Body of pancreas (tissue), 4 donors: Measurements from ENCODE around the gene SYT6. TPM values are rescaled to one million over a fixed set of nuclear protein-coding genes. Genes with fewer than 3 reads are reported as not detected.

Source experiments
- ATAC-seq: fragments of 150-250 bp; one replicate; pipeline ENCODE4 v1.9.1; 2016
- DNase-seq, 4 donors: peaks; one replicate each; pipeline ENCODE4 v3.0.0-alpha.2; 2019
- H3K27ac ChIP-seq, 4 donors: fragments of 200-600 bp; sonication (generic); 1 replicate in 3 of 4; 2 replicates in 1 of 4; pipeline versions ENCODE4 v1.5.1 to v1.6.1; 2016 to 2019; ENCODE audit warnings: mild to moderate bottlenecking in 1 of 4, mixed read lengths in 1 of 4, moderate library complexity in 1 of 4
- H3K27me3 ChIP-seq, 2 donors: fragments of 200-600 bp; sonication (generic); one replicate each; pipeline ENCODE4 v1.6.0; 2016; ENCODE audit warnings: mild to moderate bottlenecking in 1 of 2
- H3K36me3 ChIP-seq, 2 donors: fragments of 200-600 bp; sonication (generic); replicated peaks in 1 of 2; 2 replicates each; pipeline ENCODE4 v1.5.1; 2016; ENCODE audit warnings: low read depth in 2 of 2; ENCODE audit not compliant: insufficient read depth in 1 of 2
- H3K4me1 ChIP-seq: fragments of 200-600 bp; sonication (generic); one replicate; pipeline ENCODE4 v1.6.0; 2016
- H3K4me3 ChIP-seq, 2 donors: fragments of 200-600 bp; sonication (generic); 1 replicate in 1 of 2; 2 replicates in 1 of 2; pipeline ENCODE4 v1.5.1; 2016 to 2019
- H3K9me3 ChIP-seq, 3 donors: fragments of 200-600 bp; sonication (generic); 1 replicate in 2 of 3; 2 replicates in 1 of 3; pipeline ENCODE4 v1.5.1; 2016
- CTCF ChIP-seq, 7 experiments: fragments of 450-650 bp in 4 of 7; fragments of 200-600 bp in 3 of 7; sonication (generic) in 3 of 7; IDR thresholded peaks; one replicate each; pipeline ENCODE4 v1.5.1; 2016 to 2019; ENCODE audit warnings: antibody characterized with exemption in 7 of 7
- POLR2A ChIP-seq, 3 donors: fragments of 450-650 bp; IDR thresholded peaks; one replicate each; pipeline ENCODE4 v1.6.1; 2016; ENCODE audit warnings: antibody characterized with exemption in 3 of 3, mild to moderate bottlenecking in 2 of 3
- WGBS, 2 donors: methylation state at CpG; one replicate each; pipeline ENCODE4 v1.1.5; 2017; 5-methylcytosine and 5-hydroxymethylcytosine counted together
- intact Hi-C: fragments of 100-400 bp; cut with DNase I; formaldehyde crosslinking; loops from one replicate; pipeline ENCODE4 v1.15.1; 2023
- total RNA-seq, 2 donors: library from RNA; depleted of rRNA; stranded (reverse); fragments of >200 nt; gene quantifications; one replicate each; pipeline ENCODE4 v1.1.0, GENCODE V29; 2016

The SYT6 gene
- total RNA-seq, 2 donors from 2014 or later: 3.3 to 4.4 TPM

- no peak for TF ChIP-seq CTCF (IDR thresholded peaks at IDR 0.05)
- TF ChIP-seq POLR2A (IDR thresholded peaks at IDR 0.05): no peak
- DNase-seq (no peak), ATAC-seq (no peak)
- Histone ChIP-seq H3K4me1 (no peaks in the 10 kb centered on the region), H3K9me3 (no peaks in the 10 kb centered on the region), H3K27me3 (no peaks in the 10 kb centered on the region), H3K4me3 (no peak overlapping the region), H3K36me3 (no peaks in the 10 kb centered on the region), H3K27ac (no peak overlapping the region)
- 77 to 90% methylated on average over 1 of the region's 1 CpG for WGBS, 2 donors
- intact Hi-C loops: no loop called here
These were observed 105.4 kb downstream of the SYT6 start for GRCh38 chr1:114048232-114048631.

- intact Hi-C loops: no loop called here
These were observed 110.1 kb downstream of the SYT6 start for GRCh38 chr1:114043548-114043947.

GRCh38 chr1:114043054-114043453 is 110.6 kb downstream of the SYT6 start:
- no peak overlapping the region for H3K4me3 ChIP-seq
- no peak for DNase-seq
- no peaks in the 10 kb centered on the region for H3K36me3 ChIP-seq
- WGBS, 2 donors: 19 to 34% methylated on average over 4 of the region's 4 CpGs
- H3K27ac ChIP-seq: no peak overlapping the region
- no peak for TF ChIP-seq POLR2A (IDR thresholded peaks at IDR 0.05)
- no peaks in the 10 kb centered on the region for H3K27me3 ChIP-seq
- intact Hi-C loops: no loop called here
- no peak for ATAC-seq
- no peaks in the 10 kb centered on the region for H3K4me1 ChIP-seq
- H3K9me3 ChIP-seq: no peaks in the 10 kb centered on the region

More at GRCh38 chr1:114043548-114043947, 110.1 kb downstream of the SYT6 start:
- 63 to 72% methylated on average over 5 of the region's 5 CpGs for WGBS, 2 donors
- no peak for DNase-seq
- H3K4me1 ChIP-seq: no peaks in the 10 kb centered on the region
- no peak for ATAC-seq
- no peak overlapping the region for H3K27ac ChIP-seq
- no peaks in the 10 kb centered on the region for H3K36me3 ChIP-seq
- H3K9me3 ChIP-seq: no peaks in the 10 kb centered on the region
- no peak for TF ChIP-seq POLR2A (IDR thresholded peaks at IDR 0.05)
- no peak for TF ChIP-seq CTCF (IDR thresholded peaks at IDR 0.05)
- H3K27me3 ChIP-seq: no peaks in the 10 kb centered on the region
- no peak overlapping the region for H3K4me3 ChIP-seq

GRCh38 chr1:114040273-114041015 is 113.2 kb downstream of the SYT6 start:
- Histone ChIP-seq H3K27me3 (no peaks in the 10 kb centered on the region), H3K27ac (no peak overlapping the region), H3K36me3 (no peaks in the 10 kb centered on the region), H3K4me3 (no peak overlapping the region), H3K9me3 (no peaks in the 10 kb centered on the region), H3K4me1 (no peaks in the 10 kb centered on the region)
- DNase-seq (peak in 1 of 4 donors; percentile 32), ATAC-seq (no peak)
- intact Hi-C loops: no loop called here
- TF ChIP-seq CTCF (IDR thresholded peaks at IDR 0.05): no peak
- no peak for TF ChIP-seq POLR2A (IDR thresholded peaks at IDR 0.05)
- WGBS, 2 donors: 58 to 69% methylated on average over 4 of the region's 4 CpGs

Other genes starting within 250 kb of the SYT6 start
- 10 to 100 TPM; 21.3 to 33.0 TPM for gene AP4B1, start 249.1 kb downstream of the SYT6 start, total RNA-seq
- gene DCLRE1B, start 248.5 kb downstream of the SYT6 start, total RNA-seq: 1 to 10 TPM; 1.3 to 2.1 TPM
- gene HIPK1, start 224.5 kb downstream of the SYT6 start, total RNA-seq: 10 to 100 TPM; 22.7 to 30.1 TPM
- 10 to 100 TPM in 1 of 2 donors, 1 to 10 TPM in 1; 9.9 to 30.7 TPM for gene OLFML3, start 174.4 kb downstream of the SYT6 start, total RNA-seq